Panc1 (cell line): ENCODE measurements around the gene BRD3OS. TPM values are rescaled to one million over a fixed set of nuclear protein-coding genes. Genes with fewer than 3 reads are reported as not detected.

Source experiments
- ATAC-seq: fragments of 200-7000 bp; cut with Tn5 transposase; 2 replicates; pipeline ENCODE4 v1.9.1; 2020; ENCODE audit warnings: mild to moderate bottlenecking, moderate library complexity
- BruUV-seq: library from RNA; stranded (reverse); fragments of 400-500 nt; replicated peaks from 2 replicates; lab custom pipeline; 2021; lab: Mats Ljungman, UMichigan
- CTCF ChIA-PET: fragments of 300-600 bp; sonication (Branson Sonifier 250); formaldehyde crosslinking; loops from one replicate; lab custom pipeline; 2022; ENCODE audit warnings: antibody characterized with exemption; lab: Charles Lee
- POLR2A ChIA-PET: fragments of 300-600 bp; sonication (Branson Sonifier 250); formaldehyde crosslinking; loops from one replicate; lab custom pipeline; 2022; ENCODE audit warnings: antibody characterized with exemption; lab: Charles Lee
- DNase-seq: peaks from one replicate; pipeline ENCODE4 v3.0.0-alpha.2; 2010; ENCODE audit warnings: low read depth, low spot score
- H3K27ac ChIP-seq: 2 replicates; pipeline ENCODE4 v1.5.1; 2011; ENCODE audit warnings: mild to moderate bottlenecking, low read length, inconsistent platforms
- H3K27me3 ChIP-seq: fragments of 200-500 bp; sonication (Bioruptor generic); 2 replicates; pipeline ENCODE4 v1.6.0; 2014; ENCODE audit warnings: low read length, inconsistent platforms; ENCODE audit not compliant: control insufficient read depth, insufficient read depth
- H3K36me3 ChIP-seq: fragments of 200-500 bp; sonication (Bioruptor generic); 2 replicates; pipeline ENCODE4 v1.5.1; 2014; ENCODE audit warnings: inconsistent platforms, mild to moderate bottlenecking, low read length, moderate library complexity; ENCODE audit not compliant: control insufficient read depth, insufficient read depth
- H3K4me1 ChIP-seq: 2 replicates; pipeline ENCODE4 v1.5.1; 2011; ENCODE audit warnings: inconsistent platforms, mild to moderate bottlenecking, low read length, moderate library complexity; ENCODE audit not compliant: control insufficient read depth, insufficient read depth
- H3K4me3 ChIP-seq, 2 experiments: 2 replicates each; pipeline ENCODE4 v1.5.1; 2011 to 2012; ENCODE audit warnings: low read depth in 2 of 2, low read length in 2 of 2, mild to moderate bottlenecking in 2 of 2, inconsistent platforms in 1 of 2, moderate library complexity in 1 of 2
- H3K9me3 ChIP-seq: fragments of 200-500 bp; sonication (Bioruptor generic); 2 replicates; pipeline ENCODE4 v1.5.1; 2014; ENCODE audit warnings: low read depth, mild to moderate bottlenecking, inconsistent platforms, low read length, moderate library complexity; ENCODE audit not compliant: control insufficient read depth, insufficient read depth
- CTCF ChIP-seq: fragments of 450-650 bp; IDR thresholded peaks from 2 replicates; pipeline ENCODE4 v1.5.1; 2017; ENCODE audit warnings: mild to moderate bottlenecking
- POLR2AphosphoS5 ChIP-seq: IDR thresholded peaks from 2 replicates; pipeline ENCODE4 v1.6.1; 2012; ENCODE audit warnings: mild to moderate bottlenecking, low read depth, low read length, moderate library complexity
- REST ChIP-seq, 2 experiments: IDR thresholded peaks; 2 replicates each; pipeline ENCODE4 v1.6.1; 2011 to 2012; ENCODE audit warnings: low read depth in 2 of 2, control low read depth in 1 of 2, low read length in 1 of 2, mild to moderate bottlenecking in 1 of 2, moderate library complexity in 1 of 2; ENCODE audit not compliant: insufficient read depth in 1 of 2
- SIN3A ChIP-seq: IDR thresholded peaks from 2 replicates; pipeline ENCODE4 v1.6.1; 2012; ENCODE audit warnings: low read depth, mild to moderate bottlenecking, low read length, moderate library complexity, borderline replicate concordance; ENCODE audit not compliant: insufficient read depth
- TCF7L2 ChIP-seq: IDR thresholded peaks from 2 replicates; pipeline ENCODE4 v1.6.1; 2011; ENCODE audit warnings: mild to moderate bottlenecking, low read depth, low read length, inconsistent platforms
- in situ Hi-C: cut with HindIII; loops from 2 replicates; pipeline ENCODE4 v1.10.0; 2016; ENCODE audit warnings: low sequenced_read_pairs, low pct_unique_long_range_greater_than_20kb
- intact Hi-C: fragments of 100-400 bp; cut with micrococcal nuclease; formaldehyde crosslinking; loops from one replicate; pipeline ENCODE4 v1.10.0; 2022; ENCODE audit not compliant: unreplicated experiment
- total RNA-seq: library from RNA; stranded (reverse); gene quantifications from one replicate; pipeline ENCODE4 v1.2.1, GENCODE V29; 2021; ENCODE audit not compliant: unreplicated experiment

Gene BRD3OS
- total RNA-seq, 1 experiment from 2014 or later = 22.1 TPM

- TF ChIP-seq POLR2AphosphoS5 = no peak
- TF ChIP-seq REST (IDR thresholded peaks at IDR 0.05; ENCODE audit: insufficient read depth in 1 of 2, low read depth in 2 of 2, low read length in 1 of 2) = no peak
- TF ChIP-seq TCF7L2 = no peak
- no peak for TF ChIP-seq CTCF
- no peak for TF ChIP-seq SIN3A
- in situ Hi-C loops (no loop called here), intact Hi-C loops (no loop called here)
- CTCF ChIA-PET = interaction anchor here (0.9 kb wide), 1 partner anchor 132 kb away, joined by 7 read pairs; no protein-coding TSS in a partner anchor
- Histone ChIP-seq H3K36me3 (no peaks in the 10 kb centered on the region), H3K27ac (no peak overlapping the region), H3K4me3 (no peak overlapping the region), H3K9me3 (no peaks in the 10 kb centered on the region), H3K27me3 (no peaks in the 10 kb centered on the region), H3K4me1 (peaks cover 11% of the 10 kb centered on the region)
- POLR2A ChIA-PET = no interaction called here
- ATAC-seq (no peak), DNase-seq (no peak)
- BruUV-seq = no TSS peak
These were observed 28.5 kb upstream of the BRD3OS start for GRCh38 chr9:133996531-133997520.

GRCh38 chr9:133997584-133997983 lies 27.7 kb upstream of the BRD3OS start:
- H3K4me3 ChIP-seq = no peak overlapping the region

More at GRCh38 chr9:133997584-133997983, 27.7 kb upstream of the BRD3OS start:
- no peaks in the 10 kb centered on the region for H3K36me3 ChIP-seq
- CTCF ChIA-PET = interaction anchor here (0.9 kb wide), 1 partner anchor 132 kb away, joined by 7 read pairs; no protein-coding TSS in a partner anchor
- no TSS peak for BruUV-seq
- DNase-seq (no peak), ATAC-seq (no peak)
- POLR2A ChIA-PET = no interaction called here
- intact Hi-C loops (no loop called here), in situ Hi-C loops (no loop called here)
- H3K4me1 ChIP-seq = peaks cover 11% of the 10 kb centered on the region
- no peak overlapping the region for H3K27ac ChIP-seq
- H3K9me3 ChIP-seq = no peaks in the 10 kb centered on the region
- TF ChIP-seq REST (IDR thresholded peaks at IDR 0.05; ENCODE audit: insufficient read depth in 1 of 2, low read depth in 2 of 2, low read length in 1 of 2) (no peak), POLR2AphosphoS5 (no peak), CTCF (no peak), TCF7L2 (no peak), SIN3A (no peak)
- H3K27me3 ChIP-seq = no peaks in the 10 kb centered on the region
